Measurements from ENCODE around the gene CENPX. TPM values are rescaled to one million over a fixed set of nuclear protein-coding genes. Genes with fewer than 3 reads are reported as not detected.
A peak's percentile ranks its signal among the peaks of the same experiment; 100 is the strongest.

Gene CENPX
- total and polyA plus RNA-seq, 2 of the 13 experiments (the other 11 are each of a cell fraction or from before 2014, with no cell fraction given), result 92.7 to 170 TPM

GRCh38 chr17:82015311-82015971, 7.2 kb downstream of the CENPX start (continued):
- TF ChIP-seq HNF1A (IDR thresholded peaks at IDR 0.05; ENCODE audit: low read depth) (peak; percentile 68), HNF1A (CRISPR knock-in tag; IDR thresholded peaks at IDR 0.05; ENCODE audit: borderline replicate concordance) (no peak; the same call in 1 of the 2 replicates), ZNF614 (CRISPR knock-in tag; IDR thresholded peaks at IDR 0.05; ENCODE audit: borderline replicate concordance) (no peak), MAX (IDR thresholded peaks at IDR 0.05) (peak; percentile 27; the same call in 1 of the 2 replicates), RXRB (CRISPR knock-in tag; IDR thresholded peaks at IDR 0.05; ENCODE audit: borderline replicate concordance) (peak; percentile 78), SAFB2 (CRISPR knock-in tag; IDR thresholded peaks at IDR 0.05; ENCODE audit: borderline replicate concordance, low read depth) (no peak), ZKSCAN1 (IDR thresholded peaks at IDR 0.05; ENCODE audit: low read length) (no peak), MBNL3 (CRISPR knock-in tag; conservative IDR thresholded peaks at IDR 0.05) (no peak), TFE3 (CRISPR knock-in tag; IDR thresholded peaks at IDR 0.05) (peak; percentile 74), ZNF660 (CRISPR knock-in tag; IDR thresholded peaks at IDR 0.05; ENCODE audit: borderline replicate concordance, low read depth) (no peak), AHR (CRISPR knock-in tag; IDR thresholded peaks at IDR 0.05) (no peak), AFF4 (CRISPR knock-in tag; IDR thresholded peaks at IDR 0.05) (peak; percentile 47), TOPORS (CRISPR knock-in tag; IDR thresholded peaks at IDR 0.05) (no peak), ZNF570 (CRISPR knock-in tag; IDR thresholded peaks at IDR 0.05; ENCODE audit: borderline replicate concordance) (no peak), ZNF260 (CRISPR knock-in tag; IDR thresholded peaks at IDR 0.05; ENCODE audit: borderline replicate concordance, low read depth) (no peak), NR2C2 (CRISPR knock-in tag; IDR thresholded peaks at IDR 0.05; ENCODE audit: borderline replicate concordance) (no peak), ZNF431 (CRISPR knock-in tag; IDR thresholded peaks at IDR 0.05; ENCODE audit: borderline replicate concordance, low read depth) (no peak), MXI1 (IDR thresholded peaks at IDR 0.05; ENCODE audit: borderline replicate concordance, low read depth, low read length) (no peak)

All from HepG2 (cell line).